ENCODE measurements around the gene TTYH1.

Gene TTYH1

GRCh38 chr19:54411033-54411432, 4.2 kb upstream of the TTYH1 start:
- no peak for ATAC-seq
- TF ChIP-seq, protein P1, sequence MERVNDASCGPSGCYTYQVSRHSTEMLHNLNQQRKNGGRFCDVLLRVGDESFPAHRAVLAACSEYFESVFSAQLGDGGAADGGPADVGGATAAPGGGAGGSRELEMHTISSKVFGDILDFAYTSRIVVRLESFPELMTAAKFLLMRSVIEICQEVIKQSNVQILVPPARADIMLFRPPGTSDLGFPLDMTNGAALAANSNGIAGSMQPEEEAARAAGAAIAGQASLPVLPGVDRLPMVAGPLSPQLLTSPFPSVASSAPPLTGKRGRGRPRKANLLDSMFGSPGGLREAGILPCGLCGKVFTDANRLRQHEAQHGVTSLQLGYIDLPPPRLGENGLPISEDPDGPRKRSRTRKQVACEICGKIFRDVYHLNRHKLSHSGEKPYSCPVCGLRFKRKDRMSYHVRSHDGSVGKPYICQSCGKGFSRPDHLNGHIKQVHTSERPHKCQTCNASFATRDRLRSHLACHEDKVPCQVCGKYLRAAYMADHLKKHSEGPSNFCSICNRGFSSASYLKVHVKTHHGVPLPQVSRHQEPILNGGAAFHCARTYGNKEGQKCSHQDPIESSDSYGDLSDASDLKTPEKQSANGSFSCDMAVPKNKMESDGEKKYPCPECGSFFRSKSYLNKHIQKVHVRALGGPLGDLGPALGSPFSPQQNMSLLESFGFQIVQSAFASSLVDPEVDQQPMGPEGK (CRISPR knock-in tag; IDR thresholded peaks at IDR 0.05; ENCODE audit: borderline replicate concordance): no peak
- TF ChIP-seq OSR1 (CRISPR knock-in tag; IDR thresholded peaks at IDR 0.05) (no peak), ZNF70 (CRISPR knock-in tag; IDR thresholded peaks at IDR 0.05) (no peak), TOX (CRISPR knock-in tag; IDR thresholded peaks at IDR 0.05; ENCODE audit: borderline replicate concordance) (no peak), ISL1 (CRISPR knock-in tag; IDR thresholded peaks at IDR 0.05) (no peak), PPARA (CRISPR knock-in tag; IDR thresholded peaks at IDR 0.05; ENCODE audit: borderline replicate concordance) (no peak), ZC3H10 (CRISPR knock-in tag; IDR thresholded peaks at IDR 0.05) (no peak), ZFP30 (CRISPR knock-in tag; IDR thresholded peaks at IDR 0.05) (no peak), CREB5 (CRISPR knock-in tag; IDR thresholded peaks at IDR 0.05; ENCODE audit: low read depth) (no peak), SNAI2 (CRISPR knock-in tag; IDR thresholded peaks at IDR 0.05) (no peak), ZNF8 (CRISPR knock-in tag; IDR thresholded peaks at IDR 0.05) (no peak), TSHZ2 (CRISPR knock-in tag; IDR thresholded peaks at IDR 0.05) (no peak), ZNF565 (CRISPR knock-in tag; conservative IDR thresholded peaks at IDR 0.05; ENCODE audit: low read depth) (no peak), ARNTL (CRISPR knock-in tag; IDR thresholded peaks at IDR 0.05; ENCODE audit: borderline replicate concordance, low read depth) (no peak), RARB (CRISPR knock-in tag; IDR thresholded peaks at IDR 0.05) (no peak)
- TF ChIP-seq, protein P2, sequence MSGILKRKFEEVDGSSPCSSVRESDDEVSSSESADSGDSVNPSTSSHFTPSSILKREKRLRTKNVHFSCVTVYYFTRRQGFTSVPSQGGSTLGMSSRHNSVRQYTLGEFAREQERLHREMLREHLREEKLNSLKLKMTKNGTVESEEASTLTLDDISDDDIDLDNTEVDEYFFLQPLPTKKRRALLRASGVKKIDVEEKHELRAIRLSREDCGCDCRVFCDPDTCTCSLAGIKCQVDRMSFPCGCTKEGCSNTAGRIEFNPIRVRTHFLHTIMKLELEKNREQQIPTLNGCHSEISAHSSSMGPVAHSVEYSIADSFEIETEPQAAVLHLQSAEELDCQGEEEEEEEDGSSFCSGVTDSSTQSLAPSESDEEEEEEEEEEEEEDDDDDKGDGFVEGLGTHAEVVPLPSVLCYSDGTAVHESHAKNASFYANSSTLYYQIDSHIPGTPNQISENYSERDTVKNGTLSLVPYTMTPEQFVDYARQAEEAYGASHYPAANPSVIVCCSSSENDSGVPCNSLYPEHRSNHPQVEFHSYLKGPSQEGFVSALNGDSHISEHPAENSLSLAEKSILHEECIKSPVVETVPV (CRISPR knock-in tag; IDR thresholded peaks at IDR 0.05): no peak
- TF ChIP-seq, protein P3, sequence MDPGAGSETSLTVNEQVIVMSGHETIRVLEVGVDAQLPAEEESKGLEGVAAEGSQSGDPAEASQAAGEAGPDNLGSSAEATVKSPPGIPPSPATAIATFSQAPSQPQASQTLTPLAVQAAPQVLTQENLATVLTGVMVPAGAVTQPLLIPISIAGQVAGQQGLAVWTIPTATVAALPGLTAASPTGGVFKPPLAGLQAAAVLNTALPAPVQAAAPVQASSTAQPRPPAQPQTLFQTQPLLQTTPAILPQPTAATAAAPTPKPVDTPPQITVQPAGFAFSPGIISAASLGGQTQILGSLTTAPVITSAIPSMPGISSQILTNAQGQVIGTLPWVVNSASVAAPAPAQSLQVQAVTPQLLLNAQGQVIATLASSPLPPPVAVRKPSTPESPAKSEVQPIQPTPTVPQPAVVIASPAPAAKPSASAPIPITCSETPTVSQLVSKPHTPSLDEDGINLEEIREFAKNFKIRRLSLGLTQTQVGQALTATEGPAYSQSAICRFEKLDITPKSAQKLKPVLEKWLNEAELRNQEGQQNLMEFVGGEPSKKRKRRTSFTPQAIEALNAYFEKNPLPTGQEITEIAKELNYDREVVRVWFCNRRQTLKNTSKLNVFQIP (CRISPR knock-in tag; IDR thresholded peaks at IDR 0.05; ENCODE audit: borderline replicate concordance, low read depth): no peak

DNA sequence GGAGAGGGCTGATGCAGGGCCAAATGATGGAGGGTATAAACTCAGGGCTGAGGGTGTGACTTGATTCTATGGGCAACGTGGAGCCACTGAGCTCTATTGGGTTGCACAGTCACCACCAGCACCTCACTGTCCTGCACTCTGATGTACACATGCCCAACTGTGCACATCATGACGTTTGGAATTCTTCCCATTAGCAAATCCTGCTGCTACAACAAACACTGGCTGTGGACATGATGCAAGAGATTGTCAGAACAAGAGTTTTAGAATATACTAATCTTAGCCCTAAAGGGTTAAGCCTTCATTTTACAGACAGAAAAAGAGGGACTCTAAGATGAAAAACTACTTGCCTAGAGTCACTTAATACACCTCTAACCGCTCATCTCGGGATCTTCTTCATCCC, 2.4 kb upstream of the TTYH1 start:
- no peak for ATAC-seq
- no peak for TF ChIP-seq TSHZ2 (CRISPR knock-in tag; IDR thresholded peaks at IDR 0.05)
- no peak for TF ChIP-seq CSDC2 (CRISPR knock-in tag; IDR thresholded peaks at IDR 0.05)
- TF ChIP-seq PPARA (CRISPR knock-in tag; IDR thresholded peaks at IDR 0.05; ENCODE audit: borderline replicate concordance): no peak
- no peak for TF ChIP-seq ARNTL (CRISPR knock-in tag; IDR thresholded peaks at IDR 0.05; ENCODE audit: borderline replicate concordance, low read depth)
- no peak for TF ChIP-seq ZFP30 (CRISPR knock-in tag; IDR thresholded peaks at IDR 0.05)
- TF ChIP-seq ISL1 (CRISPR knock-in tag; IDR thresholded peaks at IDR 0.05): no peak
- TF ChIP-seq TOX (CRISPR knock-in tag; IDR thresholded peaks at IDR 0.05; ENCODE audit: borderline replicate concordance): no peak
- TF ChIP-seq, protein P1 (CRISPR knock-in tag; IDR thresholded peaks at IDR 0.05; ENCODE audit: borderline replicate concordance): no peak
- no peak for TF ChIP-seq TCF4 (CRISPR knock-in tag; IDR thresholded peaks at IDR 0.05; ENCODE audit: borderline replicate concordance)
- no peak for TF ChIP-seq SNAI2 (CRISPR knock-in tag; IDR thresholded peaks at IDR 0.05)
- TF ChIP-seq RARB (CRISPR knock-in tag; IDR thresholded peaks at IDR 0.05): no peak
- TF ChIP-seq ZNF565 (CRISPR knock-in tag; conservative IDR thresholded peaks at IDR 0.05; ENCODE audit: low read depth): no peak
